VCaP (cell line): ENCODE data around the gene DNAJC15.

Experiments
- H3K27ac ChIP-seq: fragments of 450-650 bp; 2 replicates; pipeline ENCODE4 v1.5.1; 2017
- TF ChIP-seq, protein P1 (sequence below): fragments of 450-650 bp; conservative IDR thresholded peaks from 2 replicates; pipeline ENCODE4 v1.5.1; 2017; ENCODE audit warnings: mild to moderate bottlenecking, moderate library complexity

Gene DNAJC15

DNA sequence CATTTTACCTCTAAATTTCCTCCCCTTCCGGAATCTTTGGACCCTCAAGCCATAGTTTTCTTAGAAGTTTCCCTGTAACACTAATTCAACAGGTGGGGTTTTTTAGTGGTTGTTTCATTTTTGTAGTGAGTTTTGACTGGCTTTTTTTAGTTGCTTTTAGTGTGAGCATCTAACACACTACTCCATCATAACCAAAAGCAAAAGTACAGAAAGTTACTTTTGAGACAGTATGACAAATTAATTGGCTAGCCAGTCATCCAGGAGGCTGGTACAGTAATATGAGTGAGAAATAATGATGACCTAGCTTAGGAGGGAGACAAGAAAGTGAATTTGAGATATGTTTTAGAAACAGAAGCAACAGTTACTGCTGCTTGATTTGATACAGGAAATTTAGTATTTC, 71.5 kb downstream of the DNAJC15 start:
- no peak overlapping the region for H3K27ac ChIP-seq
- TF ChIP-seq, protein P1, sequence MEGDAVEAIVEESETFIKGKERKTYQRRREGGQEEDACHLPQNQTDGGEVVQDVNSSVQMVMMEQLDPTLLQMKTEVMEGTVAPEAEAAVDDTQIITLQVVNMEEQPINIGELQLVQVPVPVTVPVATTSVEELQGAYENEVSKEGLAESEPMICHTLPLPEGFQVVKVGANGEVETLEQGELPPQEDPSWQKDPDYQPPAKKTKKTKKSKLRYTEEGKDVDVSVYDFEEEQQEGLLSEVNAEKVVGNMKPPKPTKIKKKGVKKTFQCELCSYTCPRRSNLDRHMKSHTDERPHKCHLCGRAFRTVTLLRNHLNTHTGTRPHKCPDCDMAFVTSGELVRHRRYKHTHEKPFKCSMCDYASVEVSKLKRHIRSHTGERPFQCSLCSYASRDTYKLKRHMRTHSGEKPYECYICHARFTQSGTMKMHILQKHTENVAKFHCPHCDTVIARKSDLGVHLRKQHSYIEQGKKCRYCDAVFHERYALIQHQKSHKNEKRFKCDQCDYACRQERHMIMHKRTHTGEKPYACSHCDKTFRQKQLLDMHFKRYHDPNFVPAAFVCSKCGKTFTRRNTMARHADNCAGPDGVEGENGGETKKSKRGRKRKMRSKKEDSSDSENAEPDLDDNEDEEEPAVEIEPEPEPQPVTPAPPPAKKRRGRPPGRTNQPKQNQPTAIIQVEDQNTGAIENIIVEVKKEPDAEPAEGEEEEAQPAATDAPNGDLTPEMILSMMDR = no peak

- TF ChIP-seq, protein P1 = no peak
- peak overlapping the region; percentile 8; the same call in 1 of the 2 replicates for H3K27ac ChIP-seq
Observed at GRCh38 chr13:43095771-43096719, 72.7 kb downstream of the DNAJC15 start.

DNA sequence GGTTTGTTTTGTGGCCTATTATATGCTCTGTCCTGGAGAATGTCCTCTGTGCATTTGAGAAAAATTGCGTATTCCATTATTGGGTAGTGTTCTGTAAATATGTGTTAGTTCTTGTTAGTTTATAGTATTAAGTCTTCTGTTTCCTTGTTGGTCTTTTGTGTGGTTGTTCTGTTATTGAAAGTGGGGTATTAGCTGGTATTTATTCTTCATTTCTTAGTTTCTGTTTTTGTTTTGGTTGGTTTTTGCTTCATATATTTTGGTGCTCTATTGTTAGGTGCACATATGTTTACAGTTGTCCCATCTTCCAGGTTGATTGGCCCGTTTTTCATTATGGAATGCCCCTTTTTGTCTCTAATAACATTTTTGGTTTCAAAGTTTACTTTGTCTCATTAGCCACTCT, 77.3 kb downstream of the DNAJC15 start:
- TF ChIP-seq, protein P1 = no peak
- no peak overlapping the region for H3K27ac ChIP-seq

DNA sequence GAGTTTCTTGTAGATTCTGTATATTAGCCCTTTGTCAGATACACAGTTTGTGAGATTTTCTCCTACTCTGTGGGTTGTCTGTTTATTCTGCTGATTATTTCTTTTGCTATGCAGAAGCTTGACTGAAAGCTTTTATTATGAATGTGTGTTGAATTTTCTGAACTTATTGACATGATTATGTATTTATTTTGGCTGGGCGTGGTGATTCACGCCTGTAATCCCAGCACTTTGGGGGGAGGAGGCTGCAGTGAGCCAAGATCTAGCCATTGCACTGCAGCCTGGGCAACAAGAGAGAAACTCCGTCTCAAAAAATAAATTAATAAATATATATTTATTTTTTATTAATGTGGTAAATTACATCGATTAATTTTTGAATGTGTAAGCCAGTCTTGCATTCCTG, 78.9 kb downstream of the DNAJC15 start:
- TF ChIP-seq, protein P1 = no peak
- no peak overlapping the region; the same call in 1 of the 2 replicates for H3K27ac ChIP-seq

DNA sequence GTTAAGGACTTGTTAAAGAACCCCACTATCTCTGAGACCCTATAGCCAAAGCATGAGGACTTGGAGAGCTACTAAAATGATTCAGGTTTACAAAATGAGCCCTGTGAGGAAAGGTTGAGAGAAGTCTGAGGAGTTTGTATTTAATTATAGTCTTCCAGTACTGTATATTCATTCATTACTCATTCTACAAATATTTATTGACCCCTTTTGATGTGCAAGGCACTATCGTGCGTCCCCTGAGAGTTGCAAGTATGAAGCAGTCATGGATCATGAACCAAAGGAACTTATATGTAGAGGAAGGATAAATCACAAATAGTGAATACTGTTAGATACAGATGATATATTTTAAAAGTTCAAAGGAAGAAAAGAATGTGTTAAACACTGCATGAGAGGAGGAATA, 84.4 kb downstream of the DNAJC15 start:
- TF ChIP-seq, protein P1 = no peak
- H3K27ac ChIP-seq = no peak overlapping the region

GRCh38 chr13:43110036-43110435, 86.7 kb downstream of the DNAJC15 start:
- no peak overlapping the region for H3K27ac ChIP-seq
- TF ChIP-seq, protein P1 = no peak

DNA sequence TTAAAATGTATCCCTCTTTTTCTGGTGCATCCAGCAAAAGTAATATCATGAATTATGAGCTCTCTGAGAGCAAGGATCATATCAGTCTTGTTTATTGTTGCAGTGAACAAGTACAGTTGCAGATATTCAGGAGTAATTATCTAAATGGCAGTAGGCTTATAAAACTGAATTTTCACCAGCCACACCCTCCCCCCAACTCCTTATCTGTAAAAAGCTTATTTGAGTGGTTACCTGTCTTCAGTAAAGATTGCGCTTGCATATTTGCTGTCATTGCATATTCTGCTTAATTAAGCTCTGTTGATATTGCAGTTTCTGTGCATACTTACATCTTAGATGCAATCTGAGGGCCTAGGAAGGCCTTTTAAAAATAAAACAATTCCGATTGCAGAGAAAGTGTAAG, 87.3 kb downstream of the DNAJC15 start:
- TF ChIP-seq, protein P1 = no peak
- H3K27ac ChIP-seq = no peak overlapping the region
